H9 (cell line): ENCODE measurements around the gene CDIPT. TPM values are rescaled to one million over a fixed set of nuclear protein-coding genes. Genes with fewer than 3 reads are reported as not detected.

ENCODE experiments used
- DNase-seq: peaks from one replicate; pipeline ENCODE4 v3.0.0-alpha.2; 2017
- H2AFZ ChIP-seq: one replicate; pipeline ENCODE4 v1.6.1; 2013; ENCODE audit warnings: mild to moderate bottlenecking, low read length, control low read depth, moderate library complexity
- H2AK5ac ChIP-seq: 2 replicates; pipeline ENCODE4 v1.6.1; 2013; ENCODE audit warnings: low read length, control low read depth, mixed read lengths; ENCODE audit not compliant: insufficient read length
- H2BK120ac ChIP-seq: one replicate; pipeline ENCODE4 v1.6.1; 2013; ENCODE audit warnings: low read depth, mild to moderate bottlenecking, low read length, control low read depth, inconsistent platforms; ENCODE audit not compliant: poor library complexity, severe bottlenecking
- H2BK12ac ChIP-seq: 2 replicates; pipeline ENCODE4 v1.6.1; 2013; ENCODE audit warnings: low read length, control low read depth, mixed read lengths, low read depth; ENCODE audit not compliant: insufficient read length
- H2BK15ac ChIP-seq: 2 replicates; pipeline ENCODE4 v1.6.1; 2013; ENCODE audit warnings: low read depth, low read length, control low read depth
- H2BK20ac ChIP-seq: one replicate; pipeline ENCODE4 v1.6.1; 2013; ENCODE audit warnings: low read depth, mild to moderate bottlenecking, low read length, control low read depth, inconsistent platforms; ENCODE audit not compliant: poor library complexity, severe bottlenecking
- H2BK5ac ChIP-seq: 2 replicates; pipeline ENCODE4 v1.6.1; 2013; ENCODE audit warnings: low read length, control low read depth, mixed read lengths; ENCODE audit not compliant: insufficient read length
- H3K14ac ChIP-seq: 2 replicates; pipeline ENCODE4 v1.6.1; 2013; ENCODE audit warnings: low read length, control low read depth; ENCODE audit not compliant: insufficient read depth
- H3K18ac ChIP-seq: 2 replicates; pipeline ENCODE4 v1.6.1; 2013; ENCODE audit warnings: low read depth, mild to moderate bottlenecking, mixed read lengths, low read length, control low read depth; ENCODE audit not compliant: insufficient read length
- H3K23ac ChIP-seq: 2 replicates; pipeline ENCODE4 v1.6.1; 2013; ENCODE audit warnings: low read length, control low read depth, mixed read lengths, low read depth; ENCODE audit not compliant: insufficient read length
- H3K23me2 ChIP-seq: 2 replicates; pipeline ENCODE4 v1.6.1; 2013; ENCODE audit warnings: low read depth, mild to moderate bottlenecking, mixed read lengths, low read length, control low read depth; ENCODE audit not compliant: insufficient read length, poor library complexity, severe bottlenecking
- H3K27ac ChIP-seq: 2 replicates; pipeline ENCODE4 v1.5.1; 2013; ENCODE audit warnings: low read length, control low read depth, mixed read lengths, low read depth; ENCODE audit not compliant: insufficient read length
- H3K27me3 ChIP-seq: 2 replicates; pipeline ENCODE4 v1.6.1; 2013; ENCODE audit warnings: low read length, control low read depth, inconsistent platforms; ENCODE audit not compliant: insufficient read depth
- H3K4ac ChIP-seq: 2 replicates; pipeline ENCODE4 v1.6.1; 2013; ENCODE audit warnings: low read depth, mild to moderate bottlenecking, control low read depth, inconsistent platforms, low read length, moderate library complexity
- H3K4me1 ChIP-seq: 2 replicates; pipeline ENCODE4 v1.6.1; 2013; ENCODE audit warnings: low read length, control low read depth, inconsistent platforms; ENCODE audit not compliant: insufficient read depth
- H3K4me2 ChIP-seq: 2 replicates; pipeline ENCODE4 v1.6.1; 2013; ENCODE audit warnings: low read length, control low read depth, mixed read lengths; ENCODE audit not compliant: insufficient read length, insufficient read depth
- H3K56ac ChIP-seq: 2 replicates; pipeline ENCODE4 v1.6.1; 2013; ENCODE audit warnings: low read depth, mild to moderate bottlenecking, mixed read lengths, low read length, control low read depth; ENCODE audit not compliant: insufficient read length
- H3K79me1 ChIP-seq: 2 replicates; pipeline ENCODE4 v1.6.1; 2013; ENCODE audit warnings: low read depth, mild to moderate bottlenecking, moderate library complexity, low read length, control low read depth, inconsistent platforms; ENCODE audit not compliant: insufficient read depth, poor library complexity, severe bottlenecking
- H3K79me2 ChIP-seq: 2 replicates; pipeline ENCODE4 v1.6.1; 2013; ENCODE audit warnings: low read length, control low read depth, inconsistent platforms; ENCODE audit not compliant: insufficient read depth
- H3K9ac ChIP-seq: 2 replicates; pipeline ENCODE4 v1.6.1; 2013; ENCODE audit warnings: low read length, control low read depth, mixed read lengths; ENCODE audit not compliant: insufficient read length; ENCODE audit errors: extremely low read depth
- H3K9me3 ChIP-seq: one replicate; pipeline ENCODE4 v1.6.1; 2013; ENCODE audit warnings: low read depth, low read length, inconsistent platforms; ENCODE audit not compliant: control insufficient read depth
- H3T11ph ChIP-seq: one replicate; pipeline ENCODE4 v1.6.1; 2013; ENCODE audit warnings: mild to moderate bottlenecking, low read length, control low read depth, inconsistent platforms
- H4K20me1 ChIP-seq: one replicate; pipeline ENCODE4 v1.6.1; 2013; ENCODE audit not compliant: control insufficient read depth, insufficient read length, insufficient read depth
- H4K5ac ChIP-seq: 2 replicates; pipeline ENCODE4 v1.6.1; 2013; ENCODE audit warnings: low read depth, mild to moderate bottlenecking, mixed read lengths, low read length, control low read depth; ENCODE audit not compliant: insufficient read length
- H4K8ac ChIP-seq: replicated peaks from 2 replicates; pipeline ENCODE4 v1.6.1; 2013; ENCODE audit warnings: low read length, control low read depth, mixed read lengths, low read depth; ENCODE audit not compliant: insufficient read length
- H4K91ac ChIP-seq: 2 replicates; pipeline ENCODE4 v1.6.1; 2013; ENCODE audit warnings: low read depth, mild to moderate bottlenecking, moderate library complexity, mixed read lengths, low read length, control low read depth; ENCODE audit not compliant: insufficient read length
- H3K27ac Mint-ChIP-seq, 3 experiments: 2 replicates in 2 of 3; 3 replicates in 1 of 3; pipeline ENCODE4 v1.8.0; 2020 to 2021; ENCODE audit warnings: mixed read lengths in 3 of 3, mild to moderate bottlenecking in 1 of 3, moderate library complexity in 1 of 3
- H3K27me3 Mint-ChIP-seq: 2 replicates; pipeline ENCODE4 v1.8.0; 2021; ENCODE audit warnings: low read depth, mild to moderate bottlenecking, moderate library complexity, mixed read lengths
- H3K36me3 Mint-ChIP-seq, 3 experiments: 2 replicates in 2 of 3; 3 replicates in 1 of 3; pipeline ENCODE4 v1.8.0; 2020 to 2021; ENCODE audit warnings: low read depth in 3 of 3, mixed read lengths in 3 of 3; ENCODE audit not compliant: insufficient read depth in 1 of 3
- H3K4me1 Mint-ChIP-seq, 2 experiments: 2 replicates each; pipeline ENCODE4 v1.8.0; 2020; ENCODE audit warnings: mixed read lengths in 2 of 2
- H3K4me3 Mint-ChIP-seq, 2 experiments: 2 replicates in 1 of 2; 3 replicates in 1 of 2; pipeline ENCODE4 v1.8.0; 2020 to 2021; ENCODE audit warnings: mild to moderate bottlenecking in 2 of 2, mixed read lengths in 2 of 2, moderate library complexity in 1 of 2
- H3K9me3 Mint-ChIP-seq, 2 experiments: 2 replicates in 1 of 2; 3 replicates in 1 of 2; pipeline ENCODE4 v1.8.0; 2020; ENCODE audit warnings: mild to moderate bottlenecking in 2 of 2, mixed read lengths in 2 of 2, moderate library complexity in 1 of 2
- CTCF ChIP-seq: fragments of 200-600 bp; sonication (generic); conservative IDR thresholded peaks from 3 replicates; pipeline ENCODE4 v1.8.0; 2021; ENCODE audit warnings: antibody characterized with exemption, mild to moderate bottlenecking
- WGBS: extraction: QIAGEN DNeasy Blood & Tissue Kit; methylation state at CpG from one replicate; pipeline ENCODE4 v1.1.7; 2013; ENCODE audit warnings: missing lambda C conversion rate, low lambda C conversion rate, mixed read lengths; ENCODE audit not compliant: insufficient read length; ENCODE audit errors: extremely low coverage; 5-methylcytosine and 5-hydroxymethylcytosine counted together
- total RNA-seq: library from RNA; stranded (reverse); gene quantifications from 2 replicates; pipeline ENCODE4 v1.2.1, GENCODE V29; 2021

CDIPT gene
- total RNA-seq, 1 experiment from 2014 or later, result 70.6 TPM

- WGBS, result no CpG with 5 or more reads among the region's 6 CpGs
- no peak overlapping the region for H3K9ac ChIP-seq
- H3K56ac ChIP-seq, result no peak overlapping the region
- H3K79me2 ChIP-seq, result no peaks in the 10 kb centered on the region
- no peaks in the 10 kb centered on the region for H3K23me2 ChIP-seq
- peaks cover 9 to 34% (median 26%) of the 10 kb centered on the region in 3 experiments; a peak in 6 of 7 replicates for H3K36me3 Mint-ChIP-seq
- no peak overlapping the region for H2BK20ac ChIP-seq
- no peaks in the 10 kb centered on the region for H3K79me1 ChIP-seq
- no peak overlapping the region for H3K4ac ChIP-seq
- H2BK12ac ChIP-seq, result no peak overlapping the region
- no peak overlapping the region; the same call in 1 of the 2 replicates for H3K14ac ChIP-seq
- no peak overlapping the region for H2BK15ac ChIP-seq
- TF ChIP-seq CTCF, result no peak
- no peak overlapping the region for H4K5ac ChIP-seq
- no peak overlapping the region for H2AK5ac ChIP-seq
- no peaks in the 10 kb centered on the region for H3K27me3 ChIP-seq
- H3K4me1 Mint-ChIP-seq, result peaks cover 6 to 7% of the 10 kb centered on the region in 2 experiments
- H3K9me3 ChIP-seq, result no peaks in the 10 kb centered on the region
- H2BK120ac ChIP-seq, result no peak overlapping the region
- DNase-seq, result no peak
- no peaks in the 10 kb centered on the region; a peak in 1 of 5 replicates for H3K9me3 Mint-ChIP-seq
- H3K27me3 Mint-ChIP-seq, result no peaks in the 10 kb centered on the region
- no peak overlapping the region for H3K4me3 Mint-ChIP-seq
- H3K23ac ChIP-seq, result no peak overlapping the region
- H2BK5ac ChIP-seq, result no peak overlapping the region
- H3K4me2 ChIP-seq, result no peak overlapping the region
- no peak overlapping the region for H3K27ac ChIP-seq
- no peaks in the 10 kb centered on the region; the same call in 1 of the 2 replicates for H3K4me1 ChIP-seq
- no peak overlapping the region for H3K18ac ChIP-seq
- H4K91ac ChIP-seq, result no peak overlapping the region
- no peak overlapping the region for H3K27ac Mint-ChIP-seq
- no peak overlapping the region for H3T11ph ChIP-seq
- no peaks in the 10 kb centered on the region for H4K20me1 ChIP-seq
- H4K8ac ChIP-seq, result no peak overlapping the region
- no peak overlapping the region for H2AFZ ChIP-seq
These were observed 29.4 kb upstream of the CDIPT start for GRCh38 chr16:29892458-29892813.
